Heart left ventricle (tissue), 13 donors: ENCODE measurements around the gene MAP1B.

Experiments
- POLR2A ChIP-seq, 2 donors: fragments of 450-650 bp; IDR thresholded peaks; one replicate each; pipeline ENCODE4 v1.6.1; 2017; ENCODE audit warnings: antibody characterized with exemption in 2 of 2, mild to moderate bottlenecking in 2 of 2, moderate library complexity in 2 of 2
- TF ChIP-seq, protein P1 (sequence below), 12 donors: fragments of 200-600 bp; sonication (generic) in 4 of 12; IDR thresholded peaks; one replicate each; pipeline versions ENCODE4 v1.5.0 to v1.8.0; 2018 to 2022; ENCODE audit warnings: antibody characterized with exemption in 12 of 12, mild to moderate bottlenecking in 5 of 12
- donor health status: ischemic (EF 13 %, LVEDD 7.1; RV severe dilation, severe dysfunction).
- donor health status: DM: no; HTN: yes; CAD: no.
- donor health status: DM: no; HTN: no; CAD: no.
- donor health status: ischemic (EF 25% LVEDD 6.9; RV normal size, moderate dysfunction).
- donor health status: ischemic (EF 25% LVEDD 5.7; RV mildly dilated, moderate dysfunction).
- donor health status: ischemic (EF 35%, LVEDD 5.7; RV mildly dilated, moderate dysfunction).
- donor health status: nonischemic (EF 11% LVEDD 7.7; RV severe dilation, severe dysfunction).
- donor health status: DM: yes; HTN: yes; CAD: no.
- donor health status: PGD.
- donor health status: ischemic (EF 29% LVEDD 5.4; RV normal size, mild dysfunction).
- donor health status: nonischemic (EF 23%, LVEDD 6.1; RV moderate dilation, normal function).

DNA sequence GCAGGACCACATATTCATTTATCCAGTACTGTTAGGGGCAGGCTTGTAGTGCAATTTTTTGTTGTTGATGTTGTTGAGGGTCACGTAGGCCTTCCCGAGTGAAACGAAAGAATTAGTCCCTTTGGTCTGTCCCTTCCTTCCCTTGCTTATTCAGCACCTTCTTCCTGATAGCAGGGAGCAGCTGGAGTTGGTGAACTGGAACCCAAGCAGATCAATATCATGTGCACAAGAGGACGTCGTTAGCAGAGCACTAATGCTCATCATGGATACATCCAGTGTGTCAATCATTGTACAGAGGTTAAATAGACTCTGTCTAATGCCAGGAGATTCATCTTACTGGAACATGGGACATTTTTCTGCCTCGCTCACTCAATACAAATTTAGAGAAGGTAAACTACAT, 33.0 kb upstream of the MAP1B start:
- TF ChIP-seq, protein P1, sequence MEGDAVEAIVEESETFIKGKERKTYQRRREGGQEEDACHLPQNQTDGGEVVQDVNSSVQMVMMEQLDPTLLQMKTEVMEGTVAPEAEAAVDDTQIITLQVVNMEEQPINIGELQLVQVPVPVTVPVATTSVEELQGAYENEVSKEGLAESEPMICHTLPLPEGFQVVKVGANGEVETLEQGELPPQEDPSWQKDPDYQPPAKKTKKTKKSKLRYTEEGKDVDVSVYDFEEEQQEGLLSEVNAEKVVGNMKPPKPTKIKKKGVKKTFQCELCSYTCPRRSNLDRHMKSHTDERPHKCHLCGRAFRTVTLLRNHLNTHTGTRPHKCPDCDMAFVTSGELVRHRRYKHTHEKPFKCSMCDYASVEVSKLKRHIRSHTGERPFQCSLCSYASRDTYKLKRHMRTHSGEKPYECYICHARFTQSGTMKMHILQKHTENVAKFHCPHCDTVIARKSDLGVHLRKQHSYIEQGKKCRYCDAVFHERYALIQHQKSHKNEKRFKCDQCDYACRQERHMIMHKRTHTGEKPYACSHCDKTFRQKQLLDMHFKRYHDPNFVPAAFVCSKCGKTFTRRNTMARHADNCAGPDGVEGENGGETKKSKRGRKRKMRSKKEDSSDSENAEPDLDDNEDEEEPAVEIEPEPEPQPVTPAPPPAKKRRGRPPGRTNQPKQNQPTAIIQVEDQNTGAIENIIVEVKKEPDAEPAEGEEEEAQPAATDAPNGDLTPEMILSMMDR (IDR thresholded peaks at IDR 0.05) = no peak
- no peak for TF ChIP-seq POLR2A (IDR thresholded peaks at IDR 0.05)
